Measurements from ENCODE around the gene BEST1. TPM values are rescaled to one million over a fixed set of nuclear protein-coding genes. Genes with fewer than 3 reads are reported as not detected.

BEST1 gene
- total and polyA plus RNA-seq, 9 donors = 1.0 to 17.8 (median 4.2) TPM

DNA sequence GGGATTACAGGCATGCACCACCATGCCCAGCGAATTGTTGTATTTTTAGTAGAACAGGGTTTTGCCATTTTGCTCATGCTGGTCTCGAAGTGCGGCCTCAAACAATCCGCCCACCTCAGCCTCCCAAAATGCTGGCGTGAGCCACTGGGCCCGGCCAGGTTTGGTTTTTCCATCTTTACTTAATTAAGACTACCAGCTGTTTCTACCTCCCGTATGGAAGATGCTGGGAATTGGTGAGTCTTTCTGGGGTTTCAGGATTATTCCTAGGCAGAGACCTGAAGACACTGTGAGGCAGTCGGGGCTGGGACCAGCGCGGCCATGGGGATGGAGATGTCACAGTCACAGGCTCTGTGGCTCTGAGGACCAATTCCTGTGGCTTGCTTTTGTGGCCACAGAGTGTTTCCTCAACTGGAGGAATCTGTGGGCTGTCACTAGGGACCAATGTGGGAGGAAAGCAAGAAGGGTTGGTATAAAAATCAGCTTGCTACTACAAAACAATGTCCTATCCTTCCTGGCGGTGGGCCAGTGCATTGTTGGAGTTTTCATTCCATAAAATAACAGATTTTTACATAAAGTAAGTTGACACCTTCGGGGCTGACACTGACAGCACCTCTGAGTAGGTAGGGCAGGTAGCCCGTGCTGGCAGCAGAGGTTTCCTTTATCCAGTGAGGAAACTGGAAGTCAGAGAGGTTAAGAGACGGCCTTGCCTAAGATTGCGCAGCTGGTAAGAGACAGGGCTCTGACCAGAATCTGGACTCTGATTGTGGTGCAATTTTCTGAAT lies 25.7 kb downstream of the BEST1 start:
- DNase-seq = peak in 1 of 5 donors; percentile 34
- Histone ChIP-seq H3K27ac (no peak overlapping the region), H3K36me3 (no peaks in the 10 kb centered on the region), H3K9me3 (no peaks in the 10 kb centered on the region), H3K4me1 (ENCODE audit: insufficient read depth) (peaks cover 27% of the 10 kb centered on the region), H3K27me3 (no peaks in the 10 kb centered on the region), H3K4me3 (no peak overlapping the region)
- intact Hi-C loops (cut with DNase I) = no loop called here
- WGBS, 3 donors = 89 to 91% (median 91%) methylated on average over 15 of the region's 15 CpGs
- TF ChIP-seq, protein P1, sequence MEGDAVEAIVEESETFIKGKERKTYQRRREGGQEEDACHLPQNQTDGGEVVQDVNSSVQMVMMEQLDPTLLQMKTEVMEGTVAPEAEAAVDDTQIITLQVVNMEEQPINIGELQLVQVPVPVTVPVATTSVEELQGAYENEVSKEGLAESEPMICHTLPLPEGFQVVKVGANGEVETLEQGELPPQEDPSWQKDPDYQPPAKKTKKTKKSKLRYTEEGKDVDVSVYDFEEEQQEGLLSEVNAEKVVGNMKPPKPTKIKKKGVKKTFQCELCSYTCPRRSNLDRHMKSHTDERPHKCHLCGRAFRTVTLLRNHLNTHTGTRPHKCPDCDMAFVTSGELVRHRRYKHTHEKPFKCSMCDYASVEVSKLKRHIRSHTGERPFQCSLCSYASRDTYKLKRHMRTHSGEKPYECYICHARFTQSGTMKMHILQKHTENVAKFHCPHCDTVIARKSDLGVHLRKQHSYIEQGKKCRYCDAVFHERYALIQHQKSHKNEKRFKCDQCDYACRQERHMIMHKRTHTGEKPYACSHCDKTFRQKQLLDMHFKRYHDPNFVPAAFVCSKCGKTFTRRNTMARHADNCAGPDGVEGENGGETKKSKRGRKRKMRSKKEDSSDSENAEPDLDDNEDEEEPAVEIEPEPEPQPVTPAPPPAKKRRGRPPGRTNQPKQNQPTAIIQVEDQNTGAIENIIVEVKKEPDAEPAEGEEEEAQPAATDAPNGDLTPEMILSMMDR (IDR thresholded peaks at IDR 0.05) = no peak
- TF ChIP-seq POLR2A (IDR thresholded peaks at IDR 0.05) (no peak), EP300 (IDR thresholded peaks at IDR 0.05) (no peak)

DNA sequence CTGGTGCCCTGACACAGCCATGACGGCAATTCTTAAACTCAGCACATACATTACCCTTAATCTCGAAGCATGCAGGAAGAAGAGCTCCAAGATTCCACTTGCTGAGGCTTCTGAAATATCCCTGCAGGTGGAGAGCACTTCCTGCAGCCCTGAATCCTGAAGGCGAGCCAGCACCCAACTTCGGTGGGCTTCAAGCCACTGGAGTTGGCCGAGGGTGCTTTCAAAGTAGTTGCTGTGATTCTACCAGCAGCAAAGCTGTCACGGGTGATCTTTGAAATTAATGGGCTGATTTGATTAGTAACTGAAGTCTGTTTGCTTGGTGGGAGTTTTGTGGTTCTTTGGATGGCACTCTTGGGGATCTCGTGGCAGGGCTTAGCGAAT lies 26.3 kb downstream of the BEST1 start:
- peaks cover 21% of the 10 kb centered on the region for H3K4me1 ChIP-seq (ENCODE audit: insufficient read depth)
- H3K4me3 ChIP-seq = no peak overlapping the region
- no peaks in the 10 kb centered on the region for H3K27me3 ChIP-seq
- H3K27ac ChIP-seq = no peak overlapping the region
- WGBS, 3 donors = 92 to 94% (median 93%) methylated on average over 8 of the region's 8 CpGs
- intact Hi-C loops (cut with DNase I) = no loop called here
- no peaks in the 10 kb centered on the region for H3K9me3 ChIP-seq
- no peaks in the 10 kb centered on the region for H3K36me3 ChIP-seq
- DNase-seq = peak in 1 of 5 donors; percentile 23
- TF ChIP-seq EP300 (IDR thresholded peaks at IDR 0.05) (no peak), POLR2A (IDR thresholded peaks at IDR 0.05) (no peak)
- TF ChIP-seq, protein P1 (IDR thresholded peaks at IDR 0.05) = no peak

DNA sequence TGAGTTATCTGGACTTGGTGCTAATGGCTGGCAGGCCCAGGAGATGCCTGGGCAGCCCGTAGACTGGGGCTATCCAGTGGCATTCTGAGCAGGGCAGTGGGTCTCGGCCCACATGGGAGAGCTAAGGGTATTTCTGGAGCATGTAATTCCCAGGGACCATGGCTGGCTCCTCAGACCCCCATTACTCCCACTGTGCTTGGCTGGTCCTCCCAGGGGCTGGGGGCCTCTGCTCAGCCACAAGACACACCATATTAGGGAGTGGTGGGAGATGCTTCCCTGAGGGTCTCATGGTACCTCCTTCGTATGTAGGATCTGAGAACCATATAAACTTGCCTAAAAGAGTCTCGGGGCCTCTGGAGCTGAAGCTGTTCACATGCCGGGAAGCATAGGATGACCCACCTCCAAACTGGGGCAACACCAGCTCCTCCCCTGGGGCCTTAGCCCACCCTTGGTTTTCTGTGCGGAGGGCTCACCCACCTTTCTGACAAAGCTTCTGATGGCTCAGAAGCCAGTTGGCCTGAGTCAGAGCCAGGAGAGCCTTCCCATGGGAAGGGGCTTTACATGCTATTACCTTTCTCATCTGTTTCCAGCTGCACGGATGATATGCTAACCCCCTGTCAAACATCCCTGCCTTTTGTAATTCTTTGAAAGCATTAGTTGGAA lies 26.8 kb downstream of the BEST1 start:
- H3K4me1 ChIP-seq (ENCODE audit: insufficient read depth) = peaks cover 18% of the 10 kb centered on the region
- no peak overlapping the region for H3K4me3 ChIP-seq
- intact Hi-C loops (cut with DNase I) = no loop called here
- 76 to 89% (median 83%) methylated on average over 7 of the region's 7 CpGs for WGBS, 3 donors
- H3K36me3 ChIP-seq = no peaks in the 10 kb centered on the region
- DNase-seq = peak in 1 of 5 donors; percentile 27
- no peak overlapping the region for H3K27ac ChIP-seq
- no peaks in the 10 kb centered on the region for H3K27me3 ChIP-seq
- H3K9me3 ChIP-seq = no peaks in the 10 kb centered on the region
- TF ChIP-seq EP300 (IDR thresholded peaks at IDR 0.05) (no peak), POLR2A (IDR thresholded peaks at IDR 0.05) (no peak)
- TF ChIP-seq, protein P1 (IDR thresholded peaks at IDR 0.05) = no peak

DNA sequence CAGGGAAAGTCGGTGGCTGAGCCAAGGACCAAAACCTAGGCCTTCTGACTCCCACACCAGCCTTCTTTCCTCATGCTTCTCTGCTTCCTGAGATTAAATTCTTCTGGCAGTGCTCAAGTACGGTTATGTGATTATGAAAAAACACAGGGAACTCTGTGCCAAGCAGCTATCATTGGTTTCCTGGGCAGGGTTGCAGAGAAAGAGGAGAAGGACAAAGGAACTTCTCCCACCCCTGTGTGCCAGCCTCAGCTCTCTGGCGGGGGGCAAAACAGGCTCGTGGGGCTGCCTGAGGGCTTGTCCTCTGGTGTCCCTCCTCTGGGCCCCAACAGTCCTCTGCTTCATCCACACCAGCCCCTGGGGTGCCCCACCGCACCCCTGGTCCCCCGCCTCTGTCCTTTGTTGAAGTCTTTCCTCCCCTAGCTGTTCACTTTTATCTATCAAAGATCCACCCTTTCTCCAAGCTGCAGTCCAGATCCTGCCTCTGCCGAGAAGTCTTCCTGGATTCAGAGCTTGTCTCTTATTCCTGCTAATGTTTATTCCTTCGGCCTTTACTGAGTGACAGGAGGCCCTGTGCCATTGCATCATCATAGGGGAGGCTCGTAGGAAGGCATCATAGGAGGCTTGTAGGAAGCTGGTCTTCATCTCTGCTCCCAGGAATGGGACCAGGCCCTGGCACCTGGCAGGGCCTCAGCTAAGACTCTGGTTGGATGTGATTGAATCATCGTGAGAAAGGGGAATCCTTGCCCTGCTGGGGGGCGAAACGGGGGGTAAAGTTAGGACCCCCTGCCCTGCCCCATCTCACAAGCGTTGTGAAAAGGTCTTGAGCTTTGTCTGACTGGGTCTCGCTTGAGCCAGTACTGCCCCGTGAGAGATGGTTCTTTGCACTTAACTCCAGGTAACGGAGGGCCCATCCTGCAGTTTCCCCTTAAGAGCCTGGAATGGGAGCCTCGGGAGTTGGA lies 28.8 kb downstream of the BEST1 start:
- no peaks in the 10 kb centered on the region for H3K9me3 ChIP-seq
- no peak overlapping the region for H3K4me3 ChIP-seq
- no peaks in the 10 kb centered on the region for H3K27me3 ChIP-seq
- intact Hi-C loops (cut with DNase I) = no loop called here
- TF ChIP-seq, protein P1 (IDR thresholded peaks at IDR 0.05) = no peak
- no peak for TF ChIP-seq EP300 (IDR thresholded peaks at IDR 0.05)
- no peak for TF ChIP-seq POLR2A (IDR thresholded peaks at IDR 0.05)
- no peak overlapping the region for H3K27ac ChIP-seq
- peaks cover 3% of the 10 kb centered on the region for H3K4me1 ChIP-seq (ENCODE audit: insufficient read depth)
- no peaks in the 10 kb centered on the region for H3K36me3 ChIP-seq
- peak in 1 of 5 donors; percentile 37 for DNase-seq
- 68 to 75% (median 71%) methylated on average over 17 of the region's 17 CpGs for WGBS, 3 donors
